ENCODE measurements around the gene CAPZB. TPM values are rescaled to one million over a fixed set of nuclear protein-coding genes. Genes with fewer than 3 reads are reported as not detected.

The CAPZB gene
- total and polyA plus RNA-seq, 2 experiments from 2014 or later: 229 to 494 TPM

GRCh38 chr1:19521411-19521810, 36.1 kb upstream of the CAPZB start:
- 85 to 86% methylated on average over 2 of the region's 2 CpGs for WGBS, 2 experiments (ENCODE audit: low coverage in 1 of 2, low lambda C conversion rate in 2 of 2, missing lambda C conversion rate in 2 of 2)
- Histone ChIP-seq H3K79me2 (ENCODE audit: insufficient read depth) (no peaks in the 10 kb centered on the region), H3K9me3 (ENCODE audit: low read depth) (no peaks in the 10 kb centered on the region), H3K9me2 (ENCODE audit: insufficient read depth) (no peaks in the 10 kb centered on the region), H3K4me2 (ENCODE audit: unreplicated experiment) (no peak overlapping the region), H3K9ac (no peak overlapping the region), H3F3A (ENCODE audit: insufficient read depth) (no peaks in the 10 kb centered on the region), H3K4me3 (no peak overlapping the region), H3K27me3 (replicated peaks; ENCODE audit: insufficient read depth) (no peaks in the 10 kb centered on the region), H3K27ac (no peak overlapping the region), H2AFZ (no peak overlapping the region), H3K4me1 (ENCODE audit: insufficient read depth) (no peaks in the 10 kb centered on the region), H4K20me1 (ENCODE audit: insufficient read depth) (no peaks in the 10 kb centered on the region), H3K36me3 (ENCODE audit: low read depth) (no peaks in the 10 kb centered on the region)
- in situ Hi-C loops (cut with MboI): no loop called here
- no peak for DNase-seq
- no peak for TF ChIP-seq EZH2 (IDR thresholded peaks at IDR 0.05; ENCODE audit: insufficient read depth, poor library complexity, severe bottlenecking)
- no peak for TF ChIP-seq EZH2phosphoT487 (IDR thresholded peaks at IDR 0.05; ENCODE audit: insufficient read depth, low read depth)

GRCh38 chr1:19517017-19517416, 31.7 kb upstream of the CAPZB start:
- in situ Hi-C loops (cut with MboI): no loop called here
- no peak overlapping the region for H3K4me3 ChIP-seq

GRCh38 chr1:19515201-19515600, 29.9 kb upstream of the CAPZB start:
- no peak overlapping the region for H3K9ac ChIP-seq
- no peaks in the 10 kb centered on the region for H3K4me1 ChIP-seq (ENCODE audit: insufficient read depth)
- H3K9me3 ChIP-seq (ENCODE audit: low read depth): no peaks in the 10 kb centered on the region
- no peaks in the 10 kb centered on the region for H3K9me2 ChIP-seq (ENCODE audit: insufficient read depth)
- H4K20me1 ChIP-seq (ENCODE audit: insufficient read depth): no peaks in the 10 kb centered on the region
- no peak overlapping the region for H3K27ac ChIP-seq
- H3K79me2 ChIP-seq (ENCODE audit: insufficient read depth): no peaks in the 10 kb centered on the region
- DNase-seq: no peak
- H3K27me3 ChIP-seq (replicated peaks; ENCODE audit: insufficient read depth): no peaks in the 10 kb centered on the region
- TF ChIP-seq EZH2phosphoT487 (IDR thresholded peaks at IDR 0.05; ENCODE audit: insufficient read depth, low read depth) (no peak), EZH2 (IDR thresholded peaks at IDR 0.05; ENCODE audit: insufficient read depth, poor library complexity, severe bottlenecking) (no peak)
- H3F3A ChIP-seq (ENCODE audit: insufficient read depth): no peaks in the 10 kb centered on the region
- no peaks in the 10 kb centered on the region for H3K36me3 ChIP-seq (ENCODE audit: low read depth)
- H3K4me3 ChIP-seq: no peak overlapping the region
- WGBS, 2 experiments (ENCODE audit: low coverage in 1 of 2, low lambda C conversion rate in 2 of 2, missing lambda C conversion rate in 2 of 2): 96 to 97% methylated on average over 4 of the region's 4 CpGs
- no peak overlapping the region for H2AFZ ChIP-seq
- no peak overlapping the region for H3K4me2 ChIP-seq (ENCODE audit: unreplicated experiment)
- in situ Hi-C loops (cut with MboI): no loop called here

More at GRCh38 chr1:19517017-19517416, 31.7 kb upstream of the CAPZB start:
- no peaks in the 10 kb centered on the region for H3K36me3 ChIP-seq (ENCODE audit: low read depth)
- H3K9me2 ChIP-seq (ENCODE audit: insufficient read depth): no peaks in the 10 kb centered on the region
- H3K9ac ChIP-seq: no peak overlapping the region
- no peak for DNase-seq
- H2AFZ ChIP-seq: no peak overlapping the region
- H3F3A ChIP-seq (ENCODE audit: insufficient read depth): no peaks in the 10 kb centered on the region
- no peaks in the 10 kb centered on the region for H4K20me1 ChIP-seq (ENCODE audit: insufficient read depth)
- no peaks in the 10 kb centered on the region for H3K79me2 ChIP-seq (ENCODE audit: insufficient read depth)
- H3K27ac ChIP-seq: no peak overlapping the region
- no peaks in the 10 kb centered on the region for H3K27me3 ChIP-seq (replicated peaks; ENCODE audit: insufficient read depth)
- H3K9me3 ChIP-seq (ENCODE audit: low read depth): no peaks in the 10 kb centered on the region
- no peaks in the 10 kb centered on the region for H3K4me1 ChIP-seq (ENCODE audit: insufficient read depth)
- no peak for TF ChIP-seq EZH2 (IDR thresholded peaks at IDR 0.05; ENCODE audit: insufficient read depth, poor library complexity, severe bottlenecking)
- TF ChIP-seq EZH2phosphoT487 (IDR thresholded peaks at IDR 0.05; ENCODE audit: insufficient read depth, low read depth): no peak
- H3K4me2 ChIP-seq (ENCODE audit: unreplicated experiment): no peak overlapping the region

GRCh38 chr1:19514391-19514831, 29.1 kb upstream of the CAPZB start:
- H3K9ac ChIP-seq: no peak overlapping the region
- H3K4me1 ChIP-seq (ENCODE audit: insufficient read depth): no peaks in the 10 kb centered on the region
- in situ Hi-C loops (cut with MboI): no loop called here
- no peak overlapping the region for H3K4me2 ChIP-seq (ENCODE audit: unreplicated experiment)
- no peaks in the 10 kb centered on the region for H3K27me3 ChIP-seq (replicated peaks; ENCODE audit: insufficient read depth)
- no peak overlapping the region for H2AFZ ChIP-seq
- H3F3A ChIP-seq (ENCODE audit: insufficient read depth): no peaks in the 10 kb centered on the region
- DNase-seq: no peak
- no peak for TF ChIP-seq EZH2phosphoT487 (IDR thresholded peaks at IDR 0.05; ENCODE audit: insufficient read depth, low read depth)
- no peak for TF ChIP-seq EZH2 (IDR thresholded peaks at IDR 0.05; ENCODE audit: insufficient read depth, poor library complexity, severe bottlenecking)
- H3K79me2 ChIP-seq (ENCODE audit: insufficient read depth): no peaks in the 10 kb centered on the region
- H3K27ac ChIP-seq: no peak overlapping the region
- H4K20me1 ChIP-seq (ENCODE audit: insufficient read depth): no peaks in the 10 kb centered on the region
- no peaks in the 10 kb centered on the region for H3K9me2 ChIP-seq (ENCODE audit: insufficient read depth)
- no peaks in the 10 kb centered on the region for H3K36me3 ChIP-seq (ENCODE audit: low read depth)
- H3K4me3 ChIP-seq: no peak overlapping the region
- no peaks in the 10 kb centered on the region for H3K9me3 ChIP-seq (ENCODE audit: low read depth)
- 73 to 74% methylated on average over 7 of the region's 7 CpGs for WGBS, 2 experiments (ENCODE audit: low coverage in 1 of 2, low lambda C conversion rate in 2 of 2, missing lambda C conversion rate in 2 of 2)

- Histone ChIP-seq H3F3A (ENCODE audit: insufficient read depth) (no peaks in the 10 kb centered on the region), H3K4me2 (ENCODE audit: unreplicated experiment) (no peak overlapping the region), H3K9me3 (ENCODE audit: low read depth) (no peaks in the 10 kb centered on the region), H2AFZ (no peak overlapping the region), H3K36me3 (ENCODE audit: low read depth) (no peaks in the 10 kb centered on the region), H3K4me1 (ENCODE audit: insufficient read depth) (no peaks in the 10 kb centered on the region), H3K79me2 (ENCODE audit: insufficient read depth) (no peaks in the 10 kb centered on the region), H3K9me2 (ENCODE audit: insufficient read depth) (no peaks in the 10 kb centered on the region), H3K27ac (no peak overlapping the region), H3K9ac (no peak overlapping the region), H3K27me3 (replicated peaks; ENCODE audit: insufficient read depth) (no peaks in the 10 kb centered on the region), H4K20me1 (ENCODE audit: insufficient read depth) (no peaks in the 10 kb centered on the region), H3K4me3 (no peak overlapping the region)
- peak; percentile 53 for DNase-seq
- in situ Hi-C loops (cut with MboI): no loop called here
- 2 to 3% methylated on average over 2 of the region's 2 CpGs for WGBS, 2 experiments (ENCODE audit: low coverage in 1 of 2, low lambda C conversion rate in 2 of 2, missing lambda C conversion rate in 2 of 2)
- TF ChIP-seq EZH2 (IDR thresholded peaks at IDR 0.05; ENCODE audit: insufficient read depth, poor library complexity, severe bottlenecking) (no peak), EZH2phosphoT487 (IDR thresholded peaks at IDR 0.05; ENCODE audit: insufficient read depth, low read depth) (no peak)
These were observed 27.2 kb upstream of the CAPZB start for GRCh38 chr1:19512545-19512944.
